HG03469 (cell line): ENCODE data around the gene THRB.

Source experiments
- ATAC-seq: cut with Tn5 transposase; IDR thresholded peaks from one replicate; pipeline ENCODE4 v1.9.1; 2021; ENCODE audit warnings: mild to moderate bottlenecking, moderate library complexity, moderate number of reproducible peaks; ENCODE audit not compliant: unreplicated experiment

THRB gene

GRCh38 chr3:24494618-24495325, at the start of gene THRB:
Gene THRB, minus strand, starts transcription at chr3:24494850.
- ATAC-seq: no peak

GRCh38 chr3:24541935-24542334, 47.3 kb upstream of the THRB start:
- ATAC-seq: no peak

GRCh38 chr3:24540821-24541220, 46.2 kb upstream of the THRB start:
- ATAC-seq: no peak

GRCh38 chr3:24539699-24540098, 45.0 kb upstream of the THRB start:
- no peak for ATAC-seq

- ATAC-seq: no peak
These were observed 44.2 kb upstream of the THRB start for GRCh38 chr3:24538891-24539290.

- no peak for ATAC-seq
These were observed 39.0 kb upstream of the THRB start for GRCh38 chr3:24533561-24534193.

- ATAC-seq: no peak
These were observed 35.8 kb upstream of the THRB start for GRCh38 chr3:24530471-24530870.

GRCh38 chr3:24529210-24529609, 34.6 kb upstream of the THRB start:
- ATAC-seq: no peak

GRCh38 chr3:24526640-24527212, 32.1 kb upstream of the THRB start:
- ATAC-seq: no peak

GRCh38 chr3:24525557-24525956, 30.9 kb upstream of the THRB start:
- no peak for ATAC-seq

GRCh38 chr3:24525022-24525421, 30.4 kb upstream of the THRB start:
- no peak for ATAC-seq

GRCh38 chr3:24523988-24524727, 29.5 kb upstream of the THRB start:
- ATAC-seq: no peak

- no peak for ATAC-seq
These were observed 28.6 kb upstream of the THRB start for GRCh38 chr3:24523215-24523614.

GRCh38 chr3:24522146-24522579, 27.5 kb upstream of the THRB start:
- no peak for ATAC-seq

GRCh38 chr3:24521420-24522145, 26.9 kb upstream of the THRB start:
- no peak for ATAC-seq

- ATAC-seq: no peak
These were observed 26.3 kb upstream of the THRB start for GRCh38 chr3:24520976-24521419.

GRCh38 chr3:24520101-24520495, 25.4 kb upstream of the THRB start:
- ATAC-seq: no peak

GRCh38 chr3:24519368-24520100, 24.9 kb upstream of the THRB start:
- peak; percentile 36 for ATAC-seq

- no peak for ATAC-seq
These were observed 24.3 kb upstream of the THRB start for GRCh38 chr3:24518990-24519367.

GRCh38 chr3:24514119-24514518, 19.5 kb upstream of the THRB start:
- ATAC-seq: no peak
